Psoas muscle (tissue), 8 donors: ENCODE data around the gene LRRC8B. TPM values are rescaled to one million over a fixed set of nuclear protein-coding genes. Genes with fewer than 3 reads are reported as not detected.

Experiments used
- ATAC-seq, 4 donors: fragments of 200-7000 bp; cut with Tn5 transposase; one replicate each; pipeline ENCODE4 v1.9.1; 2020; ENCODE audit warnings: moderate library complexity in 3 of 4, mild to moderate bottlenecking in 2 of 4
- DNase-seq, 2 donors: peaks; one replicate each; pipeline ENCODE4 v3.0.0-alpha.2; 2020
- H3K27ac ChIP-seq: fragments of 200-600 bp; one replicate; pipeline ENCODE4 v1.8.0; 2022
- H3K27me3 ChIP-seq, 3 donors: fragments of 200-600 bp in 1 of 3; one replicate each; pipeline versions ENCODE4 v1.6.1 to v1.8.0; 2013 to 2022; ENCODE audit warnings: low read length in 2 of 3, mild to moderate bottlenecking in 2 of 3, moderate library complexity in 1 of 3; ENCODE audit not compliant: insufficient read depth in 3 of 3
- H3K36me3 ChIP-seq, 2 donors: fragments of 200-600 bp in 1 of 2; one replicate each; pipeline versions ENCODE4 v1.6.1 to v1.8.0; 2013 to 2022; ENCODE audit warnings: low read depth in 1 of 2, mild to moderate bottlenecking in 1 of 2, moderate library complexity in 1 of 2; ENCODE audit not compliant: insufficient read depth in 1 of 2
- H3K4me1 ChIP-seq: fragments of 200-600 bp; one replicate; pipeline ENCODE4 v1.8.0; 2022
- H3K4me3 ChIP-seq: fragments of 200-600 bp; one replicate; pipeline ENCODE4 v1.8.0; 2022; ENCODE audit warnings: mild to moderate bottlenecking
- H3K9me3 ChIP-seq: fragments of 200-600 bp; one replicate; pipeline ENCODE4 v1.8.0; 2022
- CTCF ChIP-seq: fragments of 200-600 bp; IDR thresholded peaks from one replicate; pipeline ENCODE4 v1.8.0; 2022; ENCODE audit warnings: antibody characterized with exemption
- WGBS, 3 donors: extraction: QIAGEN DNeasy Blood & Tissue Kit; methylation state at CpG; one replicate each; pipeline versions ENCODE4 v1.1.6 to v1.1.7; 2013; 5-methylcytosine and 5-hydroxymethylcytosine counted together
- intact Hi-C, 2 donors: fragments of 100-400 bp; cut with DNase I; formaldehyde crosslinking; loops; one replicate each; pipeline versions ENCODE4 v1.11.0 to v1.14.2; 2022
- polyA plus RNA-seq, 3 donors: library from polyadenylated mRNA; stranded (reverse); fragments of 200-250 nt; gene quantifications; one replicate each; pipeline ENCODE4 v1.2.3, GENCODE V29; 2013
- total RNA-seq, 4 donors: library from RNA; stranded (reverse); fragmentation: NEBNext Ultra II Directional in 2 of 4; extraction: Animal tissue kit (Norgen Biotek cat#: 25700) in 2 of 4; gene quantifications; one replicate each; pipeline versions ENCODE4 v1.2.1 to v1.2.4, GENCODE V29; 2021 to 2023
- donor health status: healthy with polysubstance abuse.
- donor health status: DM: no; HTN: no; CAD: no; lungs with moderate emphysema.
- donor health status: Bipolar disorder and iron deficiency.
- donor health status: healthy.
- donor health status: DM: yes; HTN: yes; CAD: no.
- donor health status: DM: no; HTN: no; CAD: no.
- donor health status: DM: no; HTN: no; CAD: no.
- donor health status: DM: yes; HTN: yes; CAD: no.

The LRRC8B gene
- total and polyA plus RNA-seq, 7 donors: 2.7 to 21.6 (median 10.3) TPM

GRCh38 chr1:89545264-89546038 is 20.8 kb downstream of the LRRC8B start:
- peaks cover 0 to 8% of the 10 kb centered on the region in 2 donors for H3K36me3 ChIP-seq
- H3K4me3 ChIP-seq: peak overlapping the region; percentile 13
- H3K4me1 ChIP-seq: peaks cover 54% of the 10 kb centered on the region
- intact Hi-C loops: no loop called here
- 53 to 68% (median 55%) methylated on average over 6 of the region's 6 CpGs for WGBS, 3 donors
- DNase-seq (no peak), ATAC-seq (peak; percentile 50 to 66 (median 62))
- H3K9me3 ChIP-seq: no peaks in the 10 kb centered on the region
- H3K27ac ChIP-seq: peak overlapping the region; percentile 78
- no peaks in the 10 kb centered on the region for H3K27me3 ChIP-seq
- TF ChIP-seq CTCF: no peak

- TF ChIP-seq CTCF: no peak
- ATAC-seq (peak; percentile 65 to 73 (median 71)), DNase-seq (no peak)
- peaks cover 51% of the 10 kb centered on the region for H3K4me1 ChIP-seq
- peak overlapping the region; percentile 78 for H3K27ac ChIP-seq
- no peaks in the 10 kb centered on the region for H3K9me3 ChIP-seq
- H3K4me3 ChIP-seq: peak overlapping the region; percentile 13
- peaks cover 0 to 8% of the 10 kb centered on the region in 2 donors for H3K36me3 ChIP-seq
- WGBS, 3 donors: 68 to 88% (median 76%) methylated on average over 3 of the region's 3 CpGs
- no peaks in the 10 kb centered on the region for H3K27me3 ChIP-seq
- intact Hi-C loops: no loop called here
These were observed 21.7 kb downstream of the LRRC8B start for GRCh38 chr1:89546082-89546889.

- DNase-seq (no peak), ATAC-seq (peak in 3 of 4 donors; percentile 34 to 51 (median 46))
- H3K4me1 ChIP-seq: peaks cover 55% of the 10 kb centered on the region
- TF ChIP-seq CTCF: no peak
- H3K27ac ChIP-seq: peak overlapping the region; percentile 78
- H3K4me3 ChIP-seq: peak overlapping the region; percentile 13
- intact Hi-C loops: no loop called here
- no peaks in the 10 kb centered on the region for H3K9me3 ChIP-seq
- no peaks in the 10 kb centered on the region for H3K27me3 ChIP-seq
- H3K36me3 ChIP-seq: peaks cover 0 to 8% of the 10 kb centered on the region in 2 donors
These were observed 22.4 kb downstream of the LRRC8B start for GRCh38 chr1:89546934-89547562.

GRCh38 chr1:89547563-89548116 is 23.0 kb downstream of the LRRC8B start:
- TF ChIP-seq CTCF: no peak
- peak; percentile 76 to 83 (median 82) for ATAC-seq
- no peaks in the 10 kb centered on the region for H3K9me3 ChIP-seq
- peak overlapping the region; percentile 13 for H3K4me3 ChIP-seq
- WGBS, 3 donors: 49 to 70% (median 67%) methylated on average over 2 of the region's 2 CpGs
- peaks cover 61% of the 10 kb centered on the region for H3K4me1 ChIP-seq
- H3K27me3 ChIP-seq: no peaks in the 10 kb centered on the region
- DNase-seq: peak; percentile 50 to 63
- intact Hi-C loops: no loop called here
- H3K27ac ChIP-seq: peak overlapping the region; percentile 78
- peaks cover 0 to 8% of the 10 kb centered on the region in 2 donors for H3K36me3 ChIP-seq
